Mesendoderm (in vitro differentiated cells): ENCODE data around the gene ABI3.

Source experiments
- DNase-seq: peaks from one replicate; pipeline ENCODE4 v3.0.0; 2013
- H2AK5ac ChIP-seq: 2 replicates; pipeline ENCODE4 v1.6.1; 2013; ENCODE audit warnings: low read length, inconsistent platforms
- H2BK120ac ChIP-seq: 2 replicates; pipeline ENCODE4 v1.6.1; 2013; ENCODE audit warnings: low read depth, mild to moderate bottlenecking, low read length, moderate library complexity, mixed read lengths
- H2BK15ac ChIP-seq: replicated peaks from 2 replicates; pipeline ENCODE4 v1.6.1; 2013; ENCODE audit warnings: low read depth, mild to moderate bottlenecking, moderate library complexity
- H2BK5ac ChIP-seq: 2 replicates; pipeline ENCODE4 v1.6.1; 2013; ENCODE audit warnings: low read length, inconsistent platforms
- H3K18ac ChIP-seq: 2 replicates; pipeline ENCODE4 v1.6.1; 2013; ENCODE audit warnings: mild to moderate bottlenecking, low read length, mixed read lengths
- H3K23ac ChIP-seq: one replicate; pipeline ENCODE4 v1.6.1; 2013; ENCODE audit warnings: low read length
- H3K27ac ChIP-seq: 2 replicates; pipeline ENCODE4 v1.5.1; 2013; ENCODE audit warnings: low read depth, mild to moderate bottlenecking, inconsistent platforms, low read length, moderate library complexity
- H3K27me3 ChIP-seq: 2 replicates; pipeline ENCODE4 v1.6.1; 2013; ENCODE audit warnings: low read length, control low read depth, mild to moderate bottlenecking, inconsistent platforms; ENCODE audit not compliant: insufficient read depth, poor library complexity
- H3K36me3 ChIP-seq: 2 replicates; pipeline ENCODE4 v1.6.1; 2013; ENCODE audit warnings: low read length, inconsistent platforms; ENCODE audit not compliant: control insufficient read depth, insufficient read depth
- H3K4ac ChIP-seq: one replicate; pipeline ENCODE4 v1.6.1; 2013; ENCODE audit warnings: low read depth, mild to moderate bottlenecking, low read length, moderate library complexity
- H3K4me1 ChIP-seq: 2 replicates; pipeline ENCODE4 v1.6.1; 2013; ENCODE audit warnings: low read depth, low read length, inconsistent platforms; ENCODE audit not compliant: control insufficient read depth
- H3K4me2 ChIP-seq: 2 replicates; pipeline ENCODE4 v1.6.1; 2013; ENCODE audit warnings: low read length
- H3K4me3 ChIP-seq: 2 replicates; pipeline ENCODE4 v1.5.1; 2013; ENCODE audit warnings: mild to moderate bottlenecking, low read length
- H3K56ac ChIP-seq: one replicate; pipeline ENCODE4 v1.6.1; 2013; ENCODE audit warnings: low read length
- H3K79me1 ChIP-seq: 2 replicates; pipeline ENCODE4 v1.6.1; 2013; ENCODE audit warnings: low read length, inconsistent platforms
- H3K79me2 ChIP-seq: 2 replicates; pipeline ENCODE4 v1.6.1; 2013; ENCODE audit warnings: mild to moderate bottlenecking, low read length; ENCODE audit not compliant: control insufficient read depth, insufficient read depth
- H3K9ac ChIP-seq: 2 replicates; pipeline ENCODE4 v1.6.1; 2013; ENCODE audit warnings: low read length, inconsistent platforms
- H4K5ac ChIP-seq: one replicate; pipeline ENCODE4 v1.6.1; 2013; ENCODE audit warnings: low read length
- H4K8ac ChIP-seq: one replicate; pipeline ENCODE4 v1.6.1; 2013; ENCODE audit warnings: low read depth, mild to moderate bottlenecking, control low read depth, low read length, moderate library complexity
- WGBS: extraction: QIAGEN DNeasy Blood & Tissue Kit; methylation state at CpG from one replicate; pipeline ENCODE4 v1.1.7; 2013; ENCODE audit warnings: low lambda C conversion rate, missing lambda C conversion rate; ENCODE audit not compliant: insufficient coverage; ENCODE audit errors: extremely low coverage; 5-methylcytosine and 5-hydroxymethylcytosine counted together

Gene ABI3

DNA sequence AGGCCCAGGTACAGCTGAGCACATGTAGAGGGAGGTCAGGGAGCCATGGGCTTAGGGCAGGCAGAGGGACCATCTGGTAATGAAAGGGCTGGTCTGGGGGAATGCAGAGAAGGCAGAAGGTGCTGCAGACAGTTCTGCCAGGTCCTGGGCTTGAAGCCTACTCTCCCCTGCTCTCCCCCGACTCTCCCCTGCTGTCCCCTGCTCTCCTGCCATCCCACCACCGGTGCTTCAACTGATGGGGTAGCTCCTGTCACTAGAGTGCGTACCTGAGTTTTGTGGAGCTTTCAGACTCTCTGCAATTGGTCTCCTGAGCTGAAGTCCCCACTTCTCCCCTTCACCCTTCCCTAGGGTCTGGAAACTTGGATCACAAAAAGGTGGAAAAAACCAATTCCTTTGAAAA, 57.4 kb downstream of the ABI3 start:
- Histone ChIP-seq H2BK5ac (no peak overlapping the region), H3K4me3 (no peak overlapping the region), H2BK15ac (no peak overlapping the region), H3K56ac (no peak overlapping the region), H3K4ac (no peak overlapping the region), H4K8ac (no peak overlapping the region), H3K27me3 (no peaks in the 10 kb centered on the region), H4K5ac (no peak overlapping the region), H3K36me3 (no peaks in the 10 kb centered on the region), H2BK120ac (no peak overlapping the region), H3K79me1 (no peaks in the 10 kb centered on the region), H3K79me2 (no peaks in the 10 kb centered on the region), H3K4me2 (no peak overlapping the region), H3K18ac (no peak overlapping the region), H3K23ac (no peak overlapping the region), H3K9ac (no peak overlapping the region), H2AK5ac (no peak overlapping the region), H3K4me1 (no peaks in the 10 kb centered on the region), H3K27ac (no peak overlapping the region)
- no peak for DNase-seq
- no CpG with 5 or more reads among the region's 3 CpGs for WGBS

DNA sequence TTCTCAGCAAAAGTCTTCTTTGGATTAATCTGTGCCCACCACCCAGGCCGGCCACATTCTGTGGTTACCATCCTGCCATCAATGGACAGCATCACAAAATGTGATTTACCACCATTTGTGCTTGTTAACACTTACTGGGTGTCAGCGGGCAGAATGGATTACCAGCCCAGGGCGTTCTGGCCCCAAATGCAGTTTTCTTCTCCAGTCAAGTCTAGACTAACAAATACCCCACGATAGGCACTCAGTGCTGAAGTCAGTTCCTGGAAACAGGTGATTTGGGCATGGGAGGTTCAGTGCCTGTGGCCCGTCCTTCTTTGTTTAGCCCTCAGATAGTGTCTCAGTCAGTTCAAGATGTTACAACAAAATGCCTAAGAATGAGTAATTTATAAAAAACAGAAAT, 58.8 kb downstream of the ABI3 start:
- Histone ChIP-seq H3K27ac (no peak overlapping the region), H3K4me3 (no peak overlapping the region), H4K5ac (no peak overlapping the region), H3K4me1 (no peaks in the 10 kb centered on the region), H3K4ac (no peak overlapping the region), H3K36me3 (no peaks in the 10 kb centered on the region), H3K56ac (no peak overlapping the region), H3K9ac (no peak overlapping the region), H2BK15ac (no peak overlapping the region), H3K79me2 (no peaks in the 10 kb centered on the region), H3K23ac (no peak overlapping the region), H3K4me2 (no peak overlapping the region), H3K79me1 (no peaks in the 10 kb centered on the region), H3K27me3 (no peaks in the 10 kb centered on the region), H2BK120ac (no peak overlapping the region), H2BK5ac (no peak overlapping the region), H2AK5ac (no peak overlapping the region), H4K8ac (no peak overlapping the region), H3K18ac (no peak overlapping the region)
- DNase-seq = no peak
- no CpG with 5 or more reads among the region's 5 CpGs for WGBS
